AG04450 (cell line): ENCODE data around the gene FMNL2. TPM values are rescaled to one million over a fixed set of nuclear protein-coding genes. Genes with fewer than 3 reads are reported as not detected.

Experiments used
- CTCF ChIA-PET: fragments of 300-600, 350-600 bp; formaldehyde crosslinking; extraction: SDS; loops from one replicate; lab custom pipeline; 2022; ENCODE audit warnings: antibody characterized with exemption, inconsistent platforms; lab: Charles Lee
- POLR2A ChIA-PET: fragments of 350-600 bp; formaldehyde crosslinking; extraction: SDS; loops from one replicate; lab custom pipeline; 2021; ENCODE audit warnings: antibody characterized with exemption, inconsistent platforms; lab: Yijun Ruan, JAX
- DNase-seq: peaks from one replicate; pipeline ENCODE4 v3.0.0-alpha.2; 2011; ENCODE audit warnings: low read depth, low spot score
- H3K27ac ChIP-seq: one replicate; pipeline ENCODE4 v1.5.1; 2012; ENCODE audit warnings: low read depth, low read length, control low read depth
- H3K27me3 ChIP-seq: one replicate; pipeline ENCODE4 v1.6.0; 2012; ENCODE audit warnings: low read length; ENCODE audit not compliant: control insufficient read depth, insufficient read depth
- H3K4me3 ChIP-seq: 2 replicates; pipeline ENCODE4 v1.5.1; 2011; ENCODE audit warnings: mild to moderate bottlenecking, low read depth, low read length, control low read depth
- H3K9me3 ChIP-seq: 2 replicates; pipeline ENCODE4 v1.5.1; 2012; ENCODE audit warnings: low read length; ENCODE audit not compliant: control insufficient read depth, insufficient read depth
- polyA plus RNA-seq: library from polyadenylated mRNA; depleted of rRNA; stranded (reverse); fragments of >200 nt; gene quantifications from 2 replicates; pipeline ENCODE4 v1.2.3, GENCODE V29; 2011
- TF ChIP-seq, protein P1 (sequence below): IDR thresholded peaks from 2 replicates; pipeline ENCODE4 v1.5.1; 2011; ENCODE audit warnings: low read depth, low read length, control low read depth, inconsistent platforms

FMNL2 gene
- polyA plus RNA-seq, 1 experiment = 22.0 TPM

- H3K9me3 ChIP-seq = no peaks in the 10 kb centered on the region
- no peaks in the 10 kb centered on the region for H3K27me3 ChIP-seq
- no peak for DNase-seq
- H3K4me3 ChIP-seq = no peak overlapping the region
- TF ChIP-seq, protein P1, sequence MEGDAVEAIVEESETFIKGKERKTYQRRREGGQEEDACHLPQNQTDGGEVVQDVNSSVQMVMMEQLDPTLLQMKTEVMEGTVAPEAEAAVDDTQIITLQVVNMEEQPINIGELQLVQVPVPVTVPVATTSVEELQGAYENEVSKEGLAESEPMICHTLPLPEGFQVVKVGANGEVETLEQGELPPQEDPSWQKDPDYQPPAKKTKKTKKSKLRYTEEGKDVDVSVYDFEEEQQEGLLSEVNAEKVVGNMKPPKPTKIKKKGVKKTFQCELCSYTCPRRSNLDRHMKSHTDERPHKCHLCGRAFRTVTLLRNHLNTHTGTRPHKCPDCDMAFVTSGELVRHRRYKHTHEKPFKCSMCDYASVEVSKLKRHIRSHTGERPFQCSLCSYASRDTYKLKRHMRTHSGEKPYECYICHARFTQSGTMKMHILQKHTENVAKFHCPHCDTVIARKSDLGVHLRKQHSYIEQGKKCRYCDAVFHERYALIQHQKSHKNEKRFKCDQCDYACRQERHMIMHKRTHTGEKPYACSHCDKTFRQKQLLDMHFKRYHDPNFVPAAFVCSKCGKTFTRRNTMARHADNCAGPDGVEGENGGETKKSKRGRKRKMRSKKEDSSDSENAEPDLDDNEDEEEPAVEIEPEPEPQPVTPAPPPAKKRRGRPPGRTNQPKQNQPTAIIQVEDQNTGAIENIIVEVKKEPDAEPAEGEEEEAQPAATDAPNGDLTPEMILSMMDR = no peak
- ChIA-PET POLR2A (no interaction called here), CTCF (interaction anchor here (0.7 to 1.4 kb wide), 3 partner anchors 75 to 372 kb away, joined by 3 to 4 read pairs (median 4); no protein-coding TSS in a partner anchor)
- H3K27ac ChIP-seq = no peak overlapping the region
Measured at GRCh38 chr2:152560873-152561595, 226.1 kb downstream of the FMNL2 start.

GRCh38 chr2:152562198-152562884 lies 227.4 kb downstream of the FMNL2 start:
- CTCF ChIA-PET = interaction anchor here (1.1 to 1.9 kb wide), 3 partner anchors 8 to 386 kb away, joined by 3 to 4 read pairs (median 4); partner anchors contain the start of gene STAM2
- no peak for DNase-seq
- POLR2A ChIA-PET = no interaction called here
- TF ChIP-seq, protein P1 = no peak
- no peaks in the 10 kb centered on the region for H3K27me3 ChIP-seq
- no peaks in the 10 kb centered on the region for H3K9me3 ChIP-seq
- H3K27ac ChIP-seq = no peak overlapping the region
- no peak overlapping the region for H3K4me3 ChIP-seq

DNA sequence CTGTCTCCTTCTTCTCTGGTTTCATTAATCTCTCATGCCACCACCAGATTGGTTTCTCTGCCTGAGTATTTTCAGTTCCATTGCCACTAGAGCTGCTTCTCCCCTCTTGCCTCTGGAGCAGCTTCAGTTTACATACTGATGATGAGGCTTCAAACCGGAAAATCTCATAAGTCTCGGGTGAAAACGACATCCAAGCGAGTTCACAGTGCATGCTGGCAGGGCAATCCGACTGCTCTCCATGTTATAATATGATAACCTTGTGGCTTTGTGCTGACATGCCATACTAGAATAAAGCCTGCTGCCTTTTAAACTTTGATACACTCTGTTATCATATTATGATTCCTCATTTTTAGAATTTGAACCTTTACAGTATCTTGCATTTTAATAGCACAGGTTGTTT lies 228.8 kb downstream of the FMNL2 start:
- CTCF ChIA-PET = interaction anchor here (1.3 to 1.9 kb wide), 3 partner anchors 9 to 375 kb away, joined by 4 read pairs; no protein-coding TSS in a partner anchor
- TF ChIP-seq, protein P1 = no peak
- no peak overlapping the region for H3K27ac ChIP-seq
- POLR2A ChIA-PET = interaction anchor here (0.8 kb wide), 1 partner anchor 15 kb away, joined by 5 read pairs; no protein-coding TSS in a partner anchor
- H3K9me3 ChIP-seq = no peaks in the 10 kb centered on the region
- no peak for DNase-seq
- no peaks in the 10 kb centered on the region for H3K27me3 ChIP-seq
- no peak overlapping the region for H3K4me3 ChIP-seq

DNA sequence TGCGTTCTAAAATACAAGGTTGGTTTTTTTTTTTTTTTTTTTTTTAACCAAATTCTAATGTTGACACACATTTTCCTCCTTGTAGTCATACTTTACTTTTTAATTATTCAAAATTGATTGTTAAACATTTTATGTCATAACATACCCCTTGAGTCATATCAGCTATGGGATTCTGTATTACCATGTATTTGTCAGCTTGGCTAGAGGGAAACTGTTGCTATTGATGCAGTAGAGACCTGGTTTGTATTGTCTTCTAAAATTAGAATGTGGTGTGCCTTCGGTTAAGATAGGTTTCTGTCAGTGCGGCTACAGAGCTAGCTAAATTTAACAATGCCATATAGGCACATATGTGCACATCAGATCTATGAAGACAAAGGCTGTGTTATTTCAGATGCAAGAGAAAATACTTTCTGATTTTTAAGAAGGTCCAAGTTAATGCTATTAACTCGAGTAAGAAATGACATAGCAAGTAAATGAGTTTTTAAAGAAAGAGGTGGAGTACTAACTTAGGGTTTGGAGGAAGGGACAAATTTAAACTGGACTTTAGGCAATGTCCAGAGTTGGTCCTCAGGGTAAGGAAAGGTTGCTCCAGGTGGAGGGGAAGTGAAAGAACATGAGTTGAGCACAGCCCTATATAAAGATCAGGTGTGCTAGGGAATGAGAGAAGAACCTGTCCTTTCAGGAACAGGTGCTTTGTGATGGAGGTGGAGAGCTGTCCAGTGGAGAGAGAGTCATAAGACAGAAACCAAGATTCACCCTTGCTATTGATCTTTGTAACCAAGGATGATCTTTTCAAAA lies 230.0 kb downstream of the FMNL2 start:
- TF ChIP-seq, protein P1 = no peak
- ChIA-PET POLR2A (no interaction called here), CTCF (interaction anchor here (1.3 kb wide), 1 partner anchor 9 kb away, joined by 4 read pairs; no protein-coding TSS in a partner anchor)
- H3K27me3 ChIP-seq = no peaks in the 10 kb centered on the region
- no peak for DNase-seq
- no peak overlapping the region for H3K4me3 ChIP-seq
- no peaks in the 10 kb centered on the region for H3K9me3 ChIP-seq
- H3K27ac ChIP-seq = no peak overlapping the region
